ENCODE measurements around the gene WDR75.

WDR75 gene

GRCh38 chr2:189519631-189520387 is 78.5 kb downstream of the WDR75 start:
- DNase-seq (ENCODE audit: low read depth, low spot score) = no peak
- no peak overlapping the region for H3K4me3 ChIP-seq (ENCODE audit: low read length)

- peak; percentile 14 for DNase-seq (ENCODE audit: low read depth, low spot score)
- no peak overlapping the region for H3K4me3 ChIP-seq (ENCODE audit: low read length)
Measured at GRCh38 chr2:189521699-189522434, 80.6 kb downstream of the WDR75 start.

GRCh38 chr2:189522435-189523151 is 81.3 kb downstream of the WDR75 start:
- H3K4me3 ChIP-seq (ENCODE audit: low read length) = no peak overlapping the region
- DNase-seq (ENCODE audit: low read depth, low spot score) = no peak

GRCh38 chr2:189524746-189525145 is 83.5 kb downstream of the WDR75 start:
- no peak overlapping the region for H3K4me3 ChIP-seq (ENCODE audit: low read length)
- no peak for DNase-seq (ENCODE audit: low read depth, low spot score)
